Hepatocyte (in vitro differentiated cells): Measurements from ENCODE around the gene ZNF574.

ENCODE experiments used
- CTCF ChIP-seq: fragments of 200-600 bp; sonication (generic); IDR thresholded peaks from 2 replicates; pipeline ENCODE4 v1.5.1; 2016; ENCODE audit warnings: antibody characterized with exemption, mild to moderate bottlenecking; ENCODE audit not compliant: poor library complexity
- EZH2 ChIP-seq: fragments of 200-600 bp; sonication (generic); IDR thresholded peaks from 2 replicates; pipeline ENCODE4 v1.6.1; 2016; ENCODE audit warnings: antibody characterized with exemption, mild to moderate bottlenecking, borderline replicate concordance

GRCh38 chr19:42095142-42095813 is 19.3 kb downstream of the ZNF574 start:
- no peak for TF ChIP-seq CTCF
- TF ChIP-seq EZH2 = no peak
